GM18508 (cell line): ENCODE data around the gene EMP2.
"Not testable (repeated sequence)": the region's sequence is repeated elsewhere in the genome, so short reads cannot be mapped to it uniquely, and the experiment has no call there.

ENCODE experiments used
- ATAC-seq: cut with Tn5 transposase; IDR thresholded peaks from one replicate; pipeline ENCODE4 v1.9.1; 2021; ENCODE audit warnings: moderate number of reproducible peaks; ENCODE audit not compliant: insufficient read depth, unreplicated experiment

EMP2 gene

DNA sequence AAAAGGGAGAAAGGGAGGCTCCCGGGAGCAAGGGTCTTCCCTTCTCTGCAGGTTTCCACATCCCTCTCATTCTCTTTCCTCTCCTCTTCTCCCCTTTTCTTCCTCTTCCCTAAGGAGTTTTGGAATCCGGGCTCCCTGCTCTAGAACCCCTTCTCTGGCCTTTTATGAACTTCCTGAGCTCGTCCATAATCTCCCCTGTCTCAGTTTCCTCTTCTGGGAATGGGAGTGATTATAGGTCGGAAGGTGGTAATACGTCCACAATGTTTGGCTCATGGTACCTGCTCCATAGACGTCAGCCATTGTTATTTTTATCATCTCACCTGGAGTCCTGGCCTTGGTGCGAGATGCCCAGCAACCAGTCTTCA, 467 bp upstream of the EMP2 start:
- no peak for ATAC-seq

DNA sequence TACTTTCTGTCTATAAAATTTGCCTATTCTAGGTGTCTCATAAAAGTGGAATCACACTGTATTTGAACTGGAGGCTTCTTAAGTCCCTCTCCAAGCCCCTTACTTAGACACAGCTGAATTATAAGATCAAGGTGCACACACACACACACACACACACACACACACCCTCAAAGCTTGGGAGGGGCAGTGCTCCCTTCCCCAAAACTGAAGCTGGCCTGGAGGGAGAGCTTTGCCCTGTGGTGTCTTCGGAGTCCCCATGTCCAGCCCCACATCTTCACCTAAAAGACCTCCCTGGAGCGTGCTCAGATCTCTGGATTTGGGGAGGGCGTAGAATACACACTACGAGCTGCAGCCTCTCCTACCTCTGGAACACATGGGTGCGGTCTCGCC, 828 bp downstream of the EMP2 start:
- ATAC-seq = no peak

DNA sequence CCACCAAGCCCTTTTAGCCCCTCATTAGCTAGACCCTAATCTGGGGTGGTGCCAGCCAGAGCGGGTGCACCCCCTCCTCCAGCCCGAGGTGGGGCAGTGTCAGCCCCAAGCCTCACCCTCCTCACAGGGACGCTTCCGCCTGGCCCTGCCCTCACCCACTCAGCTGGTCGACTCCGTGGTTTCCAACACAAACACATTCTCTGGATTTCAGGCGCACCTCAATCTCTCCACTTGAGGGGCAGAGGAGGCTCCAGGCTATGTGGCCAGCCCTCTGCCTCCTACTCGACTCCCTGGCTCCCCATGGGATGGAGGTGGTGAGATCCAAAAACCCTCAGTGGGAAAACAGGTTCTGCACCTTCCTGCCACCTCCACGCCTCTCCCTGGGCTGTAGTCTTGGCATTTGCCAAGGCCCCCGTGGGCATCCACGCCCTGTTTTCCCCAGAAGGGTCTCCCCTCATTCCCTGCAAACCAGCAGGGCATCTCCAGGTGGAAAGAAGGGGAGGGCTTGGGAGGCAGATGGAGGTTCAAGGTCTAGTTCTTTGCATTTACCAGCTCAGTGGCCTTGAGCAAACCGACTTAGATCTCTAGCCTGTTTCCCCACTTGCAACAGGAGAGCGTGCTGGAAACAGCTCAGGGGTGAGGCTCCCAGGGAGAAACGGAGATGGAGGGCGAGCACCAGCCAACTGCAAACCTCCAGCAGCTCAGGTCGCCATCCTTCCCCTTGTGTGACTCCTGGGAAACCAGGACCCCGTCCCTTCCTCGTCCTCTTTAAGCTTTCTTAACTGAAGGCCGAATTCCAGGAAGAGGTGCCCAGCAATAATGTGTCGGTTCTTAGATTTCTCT, 1.7 kb downstream of the EMP2 start:
- no peak for ATAC-seq

DNA sequence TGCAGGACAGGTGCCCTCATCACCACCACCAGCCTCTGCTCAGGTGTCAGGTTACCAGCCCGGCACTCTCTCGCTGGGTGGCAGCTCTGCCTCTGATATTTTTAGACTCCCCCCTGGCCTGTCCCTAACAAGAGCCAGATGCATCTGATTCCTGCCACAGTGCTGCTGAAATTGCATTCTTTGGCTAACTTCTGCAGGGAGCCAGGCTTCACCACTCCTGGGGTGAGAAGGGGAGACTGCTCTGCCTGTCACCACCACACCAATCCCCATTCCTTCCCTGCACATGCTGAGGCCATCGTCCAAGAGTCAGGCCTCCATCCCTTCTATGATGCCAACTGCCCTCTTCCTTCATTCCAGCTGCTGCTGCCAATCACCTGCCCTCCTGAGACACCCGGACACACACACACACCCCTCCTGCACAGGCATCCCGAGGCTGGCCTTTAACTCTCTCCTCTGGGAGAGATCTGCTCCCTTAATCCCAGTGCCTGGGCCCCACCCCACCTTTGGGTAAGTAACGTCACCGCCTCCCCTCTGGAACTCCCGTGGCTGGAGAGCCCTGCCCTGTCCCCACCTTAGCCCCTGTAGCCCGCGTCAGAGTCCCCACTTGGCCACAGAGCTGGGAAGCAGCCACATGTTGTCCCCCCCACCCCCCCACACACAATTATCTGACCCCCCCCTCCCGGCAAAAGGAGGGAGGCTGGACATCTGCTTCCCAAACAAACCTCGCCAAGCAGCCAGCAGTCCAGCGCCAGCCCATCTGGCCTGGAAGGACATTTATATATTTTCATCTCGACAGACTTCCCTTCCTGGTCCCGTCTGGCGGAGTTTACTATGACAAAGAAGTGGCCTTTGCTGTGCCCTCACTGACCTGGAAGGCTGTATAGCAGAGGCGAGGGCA, 2.8 kb downstream of the EMP2 start:
- no peak for ATAC-seq

DNA sequence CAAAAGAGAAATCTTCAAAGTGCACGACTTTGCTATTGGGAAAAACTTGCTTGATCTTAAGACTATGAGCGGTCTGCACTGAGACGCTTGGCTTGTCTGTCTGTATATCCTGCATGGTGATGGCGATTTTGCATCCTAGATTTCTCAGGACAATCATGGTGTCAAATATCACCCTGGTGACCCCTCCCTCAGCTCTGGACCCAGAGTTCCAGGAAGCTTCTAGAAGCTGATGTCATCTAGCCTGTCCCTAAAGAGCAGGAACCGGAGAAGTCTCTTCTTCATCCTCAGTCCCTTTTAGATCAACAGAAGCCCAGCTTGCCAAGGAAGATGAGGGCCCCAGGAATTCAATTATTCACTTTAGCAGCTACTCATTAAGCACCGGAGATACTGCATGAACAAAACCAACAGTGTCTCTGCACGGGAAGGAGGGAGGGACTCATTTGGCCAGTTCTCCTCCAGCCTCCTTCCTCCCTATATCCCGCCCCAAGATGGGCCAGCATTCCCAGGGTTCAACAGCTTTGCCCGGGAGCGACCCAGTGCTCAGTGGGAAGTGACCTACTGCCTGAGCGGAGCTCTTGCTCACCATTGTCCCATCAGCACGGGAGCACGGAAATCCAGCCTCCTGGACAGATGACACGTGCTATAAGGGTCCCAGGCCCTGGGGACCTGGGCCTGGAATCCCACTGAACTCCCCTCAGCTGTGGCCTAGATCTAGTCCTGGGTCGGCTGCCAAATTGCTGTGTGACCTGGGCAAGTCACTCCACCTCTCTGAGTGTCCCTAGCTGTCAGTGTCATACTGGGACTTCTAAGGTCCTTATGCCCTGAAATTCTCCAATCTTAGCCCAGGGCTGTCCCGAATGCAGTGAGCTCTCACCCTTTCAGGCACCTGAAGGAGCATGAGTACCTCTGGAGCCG, 3.8 kb downstream of the EMP2 start:
- ATAC-seq = no peak

DNA sequence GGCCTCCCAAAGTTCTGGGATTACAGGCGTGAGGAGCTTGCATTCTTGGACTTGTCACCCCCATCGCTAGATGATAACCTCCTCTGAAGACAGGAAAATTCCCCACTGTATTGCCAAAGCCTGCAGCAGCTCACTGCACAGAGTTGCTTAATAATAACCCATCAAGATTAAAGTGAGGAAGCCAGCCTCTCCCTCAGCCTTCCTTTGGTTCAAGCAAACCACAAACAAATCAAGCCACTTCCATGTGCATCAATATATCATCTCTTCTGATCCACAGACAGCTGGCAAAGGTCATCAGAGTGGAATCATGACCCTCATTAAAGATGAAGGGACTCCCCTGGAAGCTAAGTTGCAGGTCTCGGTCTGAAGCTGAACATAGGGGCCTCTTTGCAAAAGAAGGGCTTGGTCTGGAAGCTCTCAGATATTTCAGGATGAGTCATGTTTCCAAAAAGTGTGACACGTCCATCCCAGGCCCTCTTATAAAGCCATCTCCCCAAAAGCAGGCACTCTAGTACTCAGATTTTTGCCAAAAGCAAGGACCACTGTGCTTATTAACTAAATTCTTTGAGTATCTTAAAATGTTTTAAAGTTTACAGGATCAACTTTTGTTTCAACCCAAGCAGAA, 4.8 kb downstream of the EMP2 start:
- no peak for ATAC-seq

DNA sequence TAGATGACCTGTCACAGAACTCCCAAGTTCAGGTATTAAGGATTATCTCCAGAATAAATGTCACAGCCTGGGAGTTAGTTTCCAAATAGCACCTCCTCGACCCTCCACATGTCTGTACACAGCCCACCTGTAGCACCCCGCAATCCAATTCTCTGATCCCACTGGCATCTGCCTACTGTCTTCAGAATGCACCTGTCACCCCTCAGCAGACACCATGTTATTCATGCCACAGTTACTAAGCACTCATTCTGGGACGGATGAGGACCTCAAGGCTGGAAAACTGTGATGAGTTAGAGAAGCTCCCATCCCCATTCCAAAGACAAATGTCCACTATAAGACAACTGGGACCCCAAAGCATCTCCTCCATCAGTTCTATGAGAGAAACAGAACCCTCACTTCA, 7.8 kb downstream of the EMP2 start:
- ATAC-seq = no peak

DNA sequence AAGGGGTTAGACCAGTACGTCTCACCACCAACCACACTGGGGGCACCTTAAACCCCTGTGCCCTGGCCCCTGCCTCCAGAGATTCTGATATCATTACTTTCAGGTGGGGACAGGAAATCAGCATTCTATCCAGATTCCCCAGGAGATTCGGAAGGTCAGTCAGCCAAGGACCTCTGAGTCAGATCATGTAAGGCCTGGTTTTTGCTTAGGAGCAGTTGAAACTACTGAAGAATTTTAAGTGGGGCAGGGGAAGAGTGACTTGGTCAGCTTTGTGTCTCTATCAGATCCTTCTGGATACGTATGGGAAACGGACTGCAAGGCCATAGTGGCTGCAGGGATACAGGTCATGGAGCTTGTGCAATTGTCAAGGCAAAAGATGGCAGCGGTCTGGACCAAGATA, 9.0 kb downstream of the EMP2 start:
- no peak for ATAC-seq

DNA sequence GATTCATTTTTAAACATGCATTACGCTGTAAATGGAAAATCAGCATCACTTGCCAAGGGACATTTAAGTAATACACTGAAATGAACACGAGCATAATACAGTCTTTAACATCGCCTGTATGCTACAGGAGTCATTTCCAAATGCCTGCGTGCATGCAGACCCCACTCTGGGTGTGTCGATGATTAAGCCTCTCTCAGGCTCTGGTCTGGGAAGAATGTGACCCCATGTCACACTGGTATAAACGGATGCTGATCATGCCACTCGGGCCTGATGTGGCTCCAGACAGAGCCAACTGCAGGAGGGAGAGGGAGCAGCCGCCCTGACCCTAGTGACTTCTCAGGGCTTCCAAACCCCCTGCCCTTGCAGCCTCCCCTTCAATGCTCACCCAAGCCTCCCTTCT, 10.8 kb downstream of the EMP2 start:
- ATAC-seq = no peak

DNA sequence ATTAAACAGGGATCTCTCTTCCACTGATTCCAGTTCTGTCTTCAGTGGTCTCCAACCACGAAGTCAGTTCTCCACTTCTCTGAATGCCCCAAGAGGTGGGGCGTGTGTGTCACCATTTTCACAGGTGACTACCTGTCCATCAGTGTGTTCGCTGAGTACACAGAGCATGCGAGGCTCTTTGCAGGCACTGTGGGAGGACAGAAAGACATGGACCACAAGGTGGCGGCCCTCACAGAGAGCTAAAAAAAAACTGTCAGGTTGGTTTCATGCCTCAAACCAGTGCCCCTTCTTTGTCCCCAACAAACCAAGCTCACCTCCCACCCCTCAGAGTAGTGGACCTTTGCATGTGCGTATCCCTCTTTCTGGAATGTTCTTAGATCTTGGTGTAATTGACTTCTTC, 13.8 kb downstream of the EMP2 start:
- ATAC-seq = no peak

DNA sequence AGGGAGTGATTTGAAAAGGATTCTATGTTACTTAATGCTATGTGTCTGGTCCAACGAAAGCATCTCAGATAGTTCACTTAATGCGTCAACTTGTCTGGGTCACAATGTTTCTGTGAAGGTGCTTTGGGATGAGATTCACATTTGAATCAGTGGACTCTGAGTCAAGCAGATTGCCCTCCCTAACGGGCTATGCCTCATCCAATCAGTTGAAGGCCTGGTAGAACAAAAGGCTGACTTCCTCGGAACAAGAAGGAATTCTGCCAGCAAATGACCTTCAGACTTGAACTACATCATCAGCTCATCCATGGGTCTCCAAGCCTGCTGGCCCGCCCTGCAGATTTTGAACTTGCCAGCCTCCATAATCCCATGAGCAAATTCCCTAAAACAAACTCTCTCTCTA, 15.2 kb downstream of the EMP2 start:
- ATAC-seq = no peak

DNA sequence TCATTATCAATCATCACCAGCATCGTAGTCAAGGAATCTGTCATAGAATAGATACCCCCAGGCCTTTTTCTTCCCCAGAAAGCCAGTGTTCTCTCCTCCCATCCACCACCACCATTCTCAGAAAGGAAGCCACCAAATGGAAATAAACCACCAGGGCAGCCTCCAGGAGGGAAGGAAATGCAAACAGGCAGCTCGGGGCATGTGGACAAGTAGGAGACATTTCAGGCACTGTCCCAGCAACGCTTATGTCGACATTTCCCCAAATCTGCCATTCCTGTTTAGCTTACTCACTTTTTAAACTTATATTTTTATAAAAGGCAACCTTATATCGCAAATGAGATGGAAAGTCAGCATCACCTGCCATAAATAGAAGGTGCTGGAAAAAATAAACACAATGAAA, 15.8 kb downstream of the EMP2 start:
- no peak for ATAC-seq

DNA sequence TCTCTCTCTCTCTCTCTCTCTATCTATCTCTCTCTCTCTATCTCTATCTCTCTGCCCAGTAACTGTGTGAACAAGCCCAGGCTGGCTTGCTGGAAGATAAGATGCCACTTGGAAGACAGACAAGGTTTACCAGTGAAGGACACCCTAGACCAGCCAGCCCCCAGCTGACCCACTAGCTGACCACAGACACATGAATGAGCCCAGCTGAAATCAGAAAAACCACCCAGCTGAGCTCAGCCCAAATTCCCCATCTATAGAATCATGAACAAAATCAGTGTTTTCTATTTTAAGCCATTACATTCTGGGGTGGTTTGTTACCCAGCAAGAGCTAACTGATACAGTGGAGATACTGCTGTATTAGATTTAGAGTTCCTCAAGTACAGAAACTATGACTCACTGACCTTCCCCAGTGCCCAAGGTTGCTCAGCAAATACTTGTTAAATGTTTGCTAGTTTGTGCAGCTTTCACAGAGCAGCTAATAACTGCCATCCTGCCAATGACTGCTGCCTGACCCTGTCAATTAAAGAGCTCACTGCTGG, 18.0 kb downstream of the EMP2 start:
- no peak for ATAC-seq

DNA sequence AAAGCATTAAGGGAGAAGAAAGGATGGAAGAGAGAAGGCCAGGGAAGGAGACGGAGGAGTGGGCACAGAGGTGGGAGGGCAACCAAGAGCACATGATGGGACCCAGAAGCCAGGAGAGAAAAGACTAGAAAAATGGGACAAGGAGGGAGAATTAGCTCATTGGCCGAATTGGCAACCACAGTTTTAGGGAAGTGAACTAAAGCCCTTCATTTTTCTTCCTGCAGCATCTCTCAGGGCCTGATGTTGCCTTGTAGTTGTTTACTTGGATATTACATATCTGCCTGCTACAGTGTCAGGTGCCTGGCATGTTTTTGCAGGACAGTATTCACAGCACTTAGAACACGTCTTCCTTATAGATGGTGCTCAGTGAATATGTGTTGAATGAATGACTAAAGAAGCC, 19.0 kb downstream of the EMP2 start:
- ATAC-seq = no peak

DNA sequence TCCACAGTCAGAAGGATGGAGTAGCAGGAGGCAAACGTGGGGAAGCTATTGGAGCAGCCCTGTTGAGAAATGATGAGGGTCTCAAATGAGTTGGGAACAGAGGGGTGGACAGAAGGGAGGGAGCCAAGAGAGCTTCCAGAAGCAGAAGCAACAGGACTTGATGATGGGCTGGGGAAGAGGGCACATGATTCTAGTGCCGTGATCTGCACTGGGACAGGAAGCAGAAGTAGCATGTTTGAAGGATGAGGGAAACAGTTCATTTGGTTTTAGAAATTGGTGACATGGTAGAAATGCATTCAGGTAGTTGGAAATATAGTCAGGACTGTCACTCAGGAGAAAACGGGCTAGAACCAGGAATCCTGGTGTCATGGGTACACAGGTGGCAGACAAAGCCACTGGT, 19.4 kb downstream of the EMP2 start:
- ATAC-seq = no peak

DNA sequence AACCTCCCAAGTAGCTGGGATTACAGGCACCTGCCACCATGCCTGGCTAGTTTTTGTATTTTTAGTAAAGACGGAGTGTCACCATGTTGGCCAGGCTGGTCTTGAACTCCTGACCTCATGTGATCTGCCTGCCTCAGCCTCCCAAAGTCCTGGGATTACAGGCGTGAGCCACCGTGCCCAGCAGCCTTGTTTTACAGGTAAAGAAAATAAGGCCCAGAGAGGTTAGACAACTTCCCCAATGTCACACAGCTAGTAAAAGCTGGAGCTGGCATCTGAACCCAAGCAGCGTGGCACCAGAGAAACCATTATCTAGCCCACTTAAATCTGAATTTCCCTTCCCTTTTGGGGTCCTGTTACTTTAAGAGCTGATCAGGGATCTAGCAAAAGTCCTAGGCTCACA, 20.6 kb downstream of the EMP2 start:
- ATAC-seq = not testable (repeated sequence)

DNA sequence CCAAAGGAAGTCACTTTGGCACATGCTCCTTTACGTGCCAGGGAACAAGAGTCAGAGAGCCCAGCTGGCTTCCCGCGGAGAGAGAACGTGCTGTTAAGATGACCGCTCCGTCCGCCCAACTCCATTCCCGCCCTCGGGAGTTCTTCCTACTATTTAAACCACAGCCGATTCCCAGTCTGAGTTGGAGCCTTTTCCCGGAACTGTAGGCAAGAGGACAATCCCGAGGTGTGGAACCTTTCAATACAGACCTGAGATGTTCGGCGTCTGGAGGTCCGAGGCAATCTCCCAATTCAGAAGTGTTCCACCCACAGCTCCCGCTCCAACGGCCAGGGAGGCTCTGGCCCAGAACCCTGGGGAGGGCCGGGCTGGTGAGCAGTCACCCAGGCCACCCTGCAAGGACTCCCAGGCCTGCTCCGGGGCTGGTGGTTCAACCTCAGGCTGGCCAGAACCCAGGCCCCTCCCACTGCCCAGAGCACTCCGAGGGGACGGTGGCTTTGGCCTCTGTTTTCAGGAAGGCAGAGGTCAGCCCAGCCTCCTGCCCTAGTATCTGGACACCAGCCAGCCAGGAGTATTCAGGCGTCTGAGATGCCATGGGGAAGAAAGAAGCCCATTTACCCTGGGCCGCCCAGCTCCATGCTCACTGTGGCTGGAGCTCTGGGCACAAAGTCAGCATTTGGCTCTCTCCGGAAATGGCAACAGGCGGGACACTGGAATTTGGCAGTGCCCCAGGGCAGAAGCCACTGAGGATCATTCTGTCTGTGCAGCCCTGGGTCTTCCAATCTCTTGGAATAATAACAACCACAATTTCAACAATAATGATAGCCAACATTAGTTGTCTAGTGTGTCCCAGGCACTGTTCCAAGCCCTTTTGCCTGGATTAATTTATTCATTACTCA, 21.4 kb downstream of the EMP2 start:
- no peak for ATAC-seq

DNA sequence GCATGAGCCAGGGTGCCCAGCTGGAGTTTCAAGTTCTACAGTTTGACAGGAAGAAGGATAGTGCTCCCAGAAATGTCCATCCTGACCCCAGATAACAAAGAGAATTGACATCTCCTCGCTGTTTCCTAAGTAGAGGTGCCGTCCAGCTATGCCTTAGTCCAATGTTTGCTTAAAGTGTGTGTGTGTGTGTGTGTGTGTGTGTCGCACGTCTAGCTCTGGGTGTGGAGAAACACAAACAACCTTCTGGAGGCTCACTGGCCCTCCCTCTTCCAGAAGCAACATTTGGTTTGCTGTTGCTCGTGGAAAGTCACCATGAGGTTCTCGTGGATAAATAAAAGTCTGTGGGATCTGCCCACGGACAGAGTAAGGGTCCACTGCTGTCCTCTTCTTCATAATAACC, 22.1 kb downstream of the EMP2 start:
- ATAC-seq = no peak

DNA sequence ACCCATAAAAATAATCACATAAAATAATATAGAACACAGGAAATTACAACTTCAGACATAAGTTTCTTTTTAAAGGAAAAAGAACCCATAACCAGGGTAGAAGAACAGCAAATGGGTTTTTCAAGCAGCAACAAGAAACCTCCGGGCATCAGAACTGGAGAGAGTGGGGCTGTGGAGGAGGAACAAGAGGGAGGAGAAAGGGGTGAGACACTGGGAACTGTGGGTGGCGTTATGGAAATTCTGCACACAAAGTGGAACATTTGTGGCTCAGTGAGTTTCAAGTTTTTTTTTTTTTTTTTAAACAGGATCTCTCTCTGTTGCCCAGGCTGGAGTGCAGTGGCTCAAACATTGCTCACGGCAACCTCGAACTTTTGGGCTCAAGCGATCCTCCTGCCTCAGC, 22.6 kb downstream of the EMP2 start:
- ATAC-seq = no peak
